Endodermal cell (in vitro differentiated cells): ENCODE results near the gene KMT2B. TPM values are rescaled to one million over a fixed set of nuclear protein-coding genes. Genes with fewer than 3 reads are reported as not detected.

Source experiments
- DNase-seq: peaks from one replicate; pipeline ENCODE4 v3.0.0-alpha.2; 2017
- H3K27ac ChIP-seq: 2 replicates; pipeline ENCODE4 v1.5.1; 2013; ENCODE audit warnings: mild to moderate bottlenecking, low read depth, low read length, moderate library complexity
- H3K27me3 ChIP-seq: 2 replicates; pipeline ENCODE4 v1.6.1; 2013; ENCODE audit warnings: mild to moderate bottlenecking, low read length, moderate library complexity; ENCODE audit not compliant: insufficient read depth, control insufficient read depth, poor library complexity, severe bottlenecking
- H3K36me3 ChIP-seq: 2 replicates; pipeline ENCODE4 v1.7.0; 2013; ENCODE audit warnings: mild to moderate bottlenecking, low read length, moderate library complexity; ENCODE audit not compliant: control insufficient read depth, insufficient read depth
- H3K4me1 ChIP-seq: one replicate; pipeline ENCODE4 v1.7.0; 2013; ENCODE audit warnings: low read length; ENCODE audit not compliant: control insufficient read depth, insufficient read depth
- H3K4me3 ChIP-seq: 2 replicates; pipeline ENCODE4 v1.5.1; 2013; ENCODE audit warnings: mild to moderate bottlenecking, low read length, moderate library complexity
- H3K9ac ChIP-seq: 2 replicates; pipeline ENCODE4 v1.6.1; 2013; ENCODE audit warnings: mild to moderate bottlenecking, low read length, moderate library complexity; ENCODE audit not compliant: poor library complexity, severe bottlenecking; ENCODE audit errors: extremely low read depth
- H3K9me3 ChIP-seq: 2 replicates; pipeline ENCODE4 v1.6.1; 2013; ENCODE audit warnings: mild to moderate bottlenecking, low read length, moderate library complexity; ENCODE audit not compliant: control insufficient read depth
- H3K27ac Mint-ChIP-seq: 2 replicates; pipeline ENCODE4 v1.8.0; 2020; ENCODE audit warnings: mixed read lengths
- H3K27me3 Mint-ChIP-seq: 2 replicates; pipeline ENCODE4 v1.8.0; 2021; ENCODE audit warnings: mild to moderate bottlenecking, mixed read lengths; ENCODE audit not compliant: insufficient read depth
- H3K36me3 Mint-ChIP-seq: 2 replicates; pipeline ENCODE4 v1.8.0; 2020; ENCODE audit warnings: low read depth, mixed read lengths
- H3K4me1 Mint-ChIP-seq: 2 replicates; pipeline ENCODE4 v1.8.0; 2020; ENCODE audit warnings: mixed read lengths
- H3K4me3 Mint-ChIP-seq: 2 replicates; pipeline ENCODE4 v1.8.0; 2020; ENCODE audit warnings: mild to moderate bottlenecking, moderate library complexity, mixed read lengths
- H3K9me3 Mint-ChIP-seq: 2 replicates; pipeline ENCODE4 v1.8.0; 2020; ENCODE audit warnings: mild to moderate bottlenecking, mixed read lengths
- WGBS, 2 experiments: methylation state at CpG; one replicate each; pipeline versions ENCODE4 v1.1.5 to v1.1.7; 2013; ENCODE audit warnings: missing lambda C conversion rate in 2 of 2, mixed read lengths in 1 of 2; ENCODE audit not compliant: insufficient coverage in 1 of 2, insufficient read length in 1 of 2; 5-methylcytosine and 5-hydroxymethylcytosine counted together
- total RNA-seq, 2 donors: library from RNA; stranded (reverse); fragmentation: NEBNext Ultra II Directional in 1 of 2; extraction: Animal tissue kit (Norgen Biotek cat#: 25700) in 1 of 2; gene quantifications; 2 replicates in 1 of 2; 3 replicates in 1 of 2; pipeline ENCODE4 v1.2.1, GENCODE V29; 2021
- TF ChIP-seq, protein P1 (sequence below): fragments of 200-600 bp; sonication (generic); conservative IDR thresholded peaks from 2 replicates; pipeline ENCODE4 v1.5.0; 2021; ENCODE audit warnings: antibody characterized with exemption, mild to moderate bottlenecking

Gene KMT2B
- total RNA-seq, 2 donors from 2014 or later = 48.1 to 54.0 TPM

DNA sequence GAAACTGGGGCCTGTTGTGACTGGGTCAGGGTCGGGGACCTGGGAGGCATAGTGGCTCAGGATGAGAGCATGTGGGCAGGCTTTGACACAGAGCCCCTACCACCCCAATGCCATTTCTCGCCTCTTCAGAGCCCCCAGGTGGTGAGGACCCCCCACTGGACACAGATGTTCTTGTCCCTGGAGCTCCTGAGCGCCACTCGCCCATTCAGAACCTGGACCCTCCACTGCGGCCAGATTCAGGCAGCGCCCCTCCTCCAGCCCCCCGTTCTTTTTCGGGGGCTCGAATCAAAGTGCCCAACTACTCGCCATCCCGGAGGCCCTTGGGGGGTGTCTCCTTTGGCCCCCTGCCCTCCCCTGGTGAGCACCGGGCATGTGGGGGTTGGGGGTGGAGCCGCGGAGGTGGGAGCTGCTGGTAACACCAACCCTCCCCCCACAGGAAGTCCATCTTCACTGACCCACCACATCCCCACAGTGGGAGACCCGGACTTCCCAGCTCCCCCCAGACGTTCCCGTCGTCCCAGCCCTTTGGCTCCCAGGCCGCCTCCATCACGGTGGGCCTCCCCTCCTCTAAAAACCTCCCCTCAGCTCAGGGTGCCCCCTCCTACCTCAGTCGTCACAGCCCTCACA, 14.1 kb downstream of the KMT2B start:
- Mint-ChIP-seq H3K36me3 (peaks cover 73% of the 10 kb centered on the region), H3K4me3 (no peak overlapping the region), H3K4me1 (no peaks in the 10 kb centered on the region), H3K27me3 (no peaks in the 10 kb centered on the region), H3K9me3 (no peaks in the 10 kb centered on the region), H3K27ac (no peak overlapping the region)
- Histone ChIP-seq H3K4me1 (no peaks in the 10 kb centered on the region), H3K9ac (no peak overlapping the region), H3K9me3 (no peaks in the 10 kb centered on the region), H3K27ac (no peak overlapping the region), H3K27me3 (no peaks in the 10 kb centered on the region), H3K4me3 (no peak overlapping the region), H3K36me3 (peaks cover 74% of the 10 kb centered on the region)
- DNase-seq = no peak
- 92 to 93% methylated on average over 5 to 19 of the region's 21 CpGs for WGBS, 2 experiments
- TF ChIP-seq, protein P1, sequence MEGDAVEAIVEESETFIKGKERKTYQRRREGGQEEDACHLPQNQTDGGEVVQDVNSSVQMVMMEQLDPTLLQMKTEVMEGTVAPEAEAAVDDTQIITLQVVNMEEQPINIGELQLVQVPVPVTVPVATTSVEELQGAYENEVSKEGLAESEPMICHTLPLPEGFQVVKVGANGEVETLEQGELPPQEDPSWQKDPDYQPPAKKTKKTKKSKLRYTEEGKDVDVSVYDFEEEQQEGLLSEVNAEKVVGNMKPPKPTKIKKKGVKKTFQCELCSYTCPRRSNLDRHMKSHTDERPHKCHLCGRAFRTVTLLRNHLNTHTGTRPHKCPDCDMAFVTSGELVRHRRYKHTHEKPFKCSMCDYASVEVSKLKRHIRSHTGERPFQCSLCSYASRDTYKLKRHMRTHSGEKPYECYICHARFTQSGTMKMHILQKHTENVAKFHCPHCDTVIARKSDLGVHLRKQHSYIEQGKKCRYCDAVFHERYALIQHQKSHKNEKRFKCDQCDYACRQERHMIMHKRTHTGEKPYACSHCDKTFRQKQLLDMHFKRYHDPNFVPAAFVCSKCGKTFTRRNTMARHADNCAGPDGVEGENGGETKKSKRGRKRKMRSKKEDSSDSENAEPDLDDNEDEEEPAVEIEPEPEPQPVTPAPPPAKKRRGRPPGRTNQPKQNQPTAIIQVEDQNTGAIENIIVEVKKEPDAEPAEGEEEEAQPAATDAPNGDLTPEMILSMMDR = no peak

DNA sequence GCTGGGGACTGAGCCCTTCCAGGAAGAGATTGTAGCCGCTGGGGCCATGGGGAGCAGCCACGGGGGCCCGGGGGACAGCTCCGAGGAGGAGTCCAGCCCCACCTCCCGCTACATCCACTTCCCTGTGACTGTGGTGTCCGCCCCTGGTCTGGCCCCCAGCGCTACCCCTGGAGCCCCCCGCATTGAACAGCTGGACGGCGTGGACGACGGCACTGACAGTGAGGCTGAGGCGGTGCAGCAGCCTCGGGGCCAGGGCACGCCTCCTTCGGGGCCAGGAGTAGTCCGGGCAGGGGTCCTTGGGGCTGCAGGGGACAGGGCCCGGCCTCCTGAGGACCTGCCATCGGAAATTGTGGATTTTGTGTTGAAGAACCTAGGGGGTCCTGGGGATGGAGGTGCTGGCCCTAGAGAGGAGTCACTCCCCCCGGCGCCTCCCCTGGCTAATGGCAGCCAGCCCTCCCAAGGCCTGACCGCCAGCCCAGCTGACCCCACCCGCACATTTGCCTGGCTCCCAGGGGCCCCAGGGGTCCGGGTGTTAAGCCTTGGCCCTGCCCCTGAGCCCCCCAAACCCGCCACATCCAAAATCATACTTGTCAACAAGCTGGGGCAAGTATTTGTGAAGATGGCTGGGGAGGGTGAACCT, 14.9 kb downstream of the KMT2B start:
- no peaks in the 10 kb centered on the region for H3K27me3 ChIP-seq
- no peaks in the 10 kb centered on the region for H3K4me1 ChIP-seq
- no peak overlapping the region for H3K27ac Mint-ChIP-seq
- TF ChIP-seq, protein P1 = no peak
- no peaks in the 10 kb centered on the region for H3K9me3 Mint-ChIP-seq
- no peak for DNase-seq
- no peak overlapping the region for H3K9ac ChIP-seq
- H3K27ac ChIP-seq = no peak overlapping the region
- peaks cover 72% of the 10 kb centered on the region for H3K36me3 ChIP-seq
- peaks cover 73% of the 10 kb centered on the region for H3K36me3 Mint-ChIP-seq
- 92 to 95% methylated on average over 13 to 24 of the region's 25 CpGs for WGBS, 2 experiments
- H3K27me3 Mint-ChIP-seq = no peaks in the 10 kb centered on the region
- no peaks in the 10 kb centered on the region for H3K9me3 ChIP-seq
- no peaks in the 10 kb centered on the region for H3K4me1 Mint-ChIP-seq
- H3K4me3 Mint-ChIP-seq = no peak overlapping the region
- H3K4me3 ChIP-seq = no peak overlapping the region

DNA sequence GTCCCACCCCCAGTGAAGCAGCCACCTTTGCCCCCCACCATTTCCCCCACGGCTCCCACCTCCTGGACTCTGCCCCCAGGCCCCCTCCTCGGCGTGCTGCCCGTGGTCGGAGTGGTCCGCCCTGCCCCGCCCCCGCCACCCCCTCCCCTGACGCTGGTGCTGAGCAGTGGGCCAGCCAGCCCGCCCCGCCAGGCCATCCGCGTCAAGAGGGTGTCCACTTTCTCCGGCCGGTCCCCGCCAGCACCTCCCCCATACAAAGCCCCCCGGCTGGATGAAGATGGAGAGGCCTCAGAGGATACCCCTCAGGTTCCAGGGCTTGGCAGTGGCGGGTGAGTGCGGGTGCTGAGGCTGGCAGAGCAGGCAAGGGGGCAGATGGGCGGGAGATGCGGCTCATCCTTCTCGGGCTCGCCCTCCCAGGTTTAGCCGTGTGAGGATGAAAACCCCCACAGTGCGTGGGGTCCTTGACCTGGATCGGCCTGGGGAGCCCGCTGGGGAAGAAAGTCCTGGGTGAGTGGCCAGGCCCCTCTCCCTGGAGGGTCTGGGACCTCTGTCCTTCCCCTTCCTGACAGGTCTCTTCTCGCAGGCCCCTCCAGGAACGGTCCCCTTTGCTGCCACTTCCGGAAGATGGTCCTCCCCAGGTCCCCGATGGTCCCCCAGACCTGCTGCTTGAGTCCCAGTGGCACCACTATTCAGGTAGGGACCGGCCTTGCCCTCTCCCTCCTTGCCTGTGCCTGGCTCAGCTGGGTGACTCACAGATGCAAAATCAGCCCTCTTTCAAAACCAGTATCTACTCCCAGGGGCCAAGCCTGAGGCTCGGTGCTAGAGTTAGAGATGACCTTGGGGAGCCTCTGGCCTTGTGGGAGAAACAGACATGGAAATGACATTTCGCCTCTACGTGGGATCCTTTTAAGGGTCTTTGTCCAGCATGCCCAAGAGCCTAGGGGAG, 15.7 kb downstream of the KMT2B start:
- H3K4me3 ChIP-seq = no peak overlapping the region
- no peak overlapping the region for H3K27ac ChIP-seq
- TF ChIP-seq, protein P1 = no peak
- Mint-ChIP-seq H3K9me3 (no peaks in the 10 kb centered on the region), H3K4me3 (no peak overlapping the region), H3K27me3 (no peaks in the 10 kb centered on the region), H3K27ac (no peak overlapping the region), H3K36me3 (peaks cover 73% of the 10 kb centered on the region), H3K4me1 (no peaks in the 10 kb centered on the region)
- DNase-seq = no peak
- H3K9ac ChIP-seq = no peak overlapping the region
- H3K27me3 ChIP-seq = no peaks in the 10 kb centered on the region
- 97 to 98% methylated on average over 15 to 32 of the region's 35 CpGs for WGBS, 2 experiments
- no peaks in the 10 kb centered on the region for H3K4me1 ChIP-seq
- H3K36me3 ChIP-seq = peaks cover 75% of the 10 kb centered on the region
- no peaks in the 10 kb centered on the region for H3K9me3 ChIP-seq
